ENCODE data around the gene PRPH.
"Not testable (repeated sequence)": the region's sequence is repeated elsewhere in the genome, so short reads cannot be mapped to it uniquely, and the experiment has no call there.

Gene PRPH

DNA sequence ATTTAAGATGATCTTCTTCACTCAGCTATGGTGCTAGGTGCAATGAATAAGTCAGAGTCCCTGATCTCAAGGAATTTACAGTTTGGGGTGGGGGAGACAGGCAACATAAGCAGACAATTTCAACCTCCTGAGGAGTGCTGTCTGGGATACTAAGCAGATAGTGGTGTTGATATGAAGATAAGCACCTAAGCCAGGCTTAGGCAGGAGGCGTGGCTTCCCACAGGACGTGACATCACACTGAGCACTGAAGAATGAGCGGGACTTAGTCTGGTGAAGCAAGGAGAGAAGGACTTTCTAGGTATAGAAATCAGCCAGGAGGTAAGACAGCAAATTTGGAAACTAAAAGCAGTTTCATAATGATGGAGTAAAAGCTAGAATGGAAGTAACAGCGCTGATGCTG is 6.8 kb downstream of the PRPH start:
- DNase-seq: no peak

DNA sequence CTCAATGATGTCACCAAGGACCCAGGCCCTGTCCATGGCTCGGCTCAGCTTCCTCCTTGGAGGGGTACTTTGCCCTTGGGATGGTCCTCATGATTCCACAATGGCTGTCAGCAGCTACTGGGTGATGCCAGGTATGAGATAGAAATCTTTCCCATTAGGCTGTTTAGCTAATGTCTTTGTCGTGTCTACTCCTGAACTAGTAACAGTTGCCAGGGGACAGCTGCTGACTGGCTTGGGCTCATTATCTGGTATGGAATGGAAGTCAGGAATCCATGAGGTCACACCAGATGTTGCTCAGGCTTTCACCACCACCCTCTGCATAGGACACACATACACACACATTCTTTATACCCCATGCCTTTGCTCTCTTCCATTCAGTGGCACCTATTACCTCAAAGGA is 9.2 kb downstream of the PRPH start:
- no peak for DNase-seq

GRCh38 chr12:49305762-49306510 is 11.0 kb downstream of the PRPH start:
- DNase-seq: no peak

GRCh38 chr12:49309386-49309785 is 14.4 kb downstream of the PRPH start:
- DNase-seq: no peak

DNA sequence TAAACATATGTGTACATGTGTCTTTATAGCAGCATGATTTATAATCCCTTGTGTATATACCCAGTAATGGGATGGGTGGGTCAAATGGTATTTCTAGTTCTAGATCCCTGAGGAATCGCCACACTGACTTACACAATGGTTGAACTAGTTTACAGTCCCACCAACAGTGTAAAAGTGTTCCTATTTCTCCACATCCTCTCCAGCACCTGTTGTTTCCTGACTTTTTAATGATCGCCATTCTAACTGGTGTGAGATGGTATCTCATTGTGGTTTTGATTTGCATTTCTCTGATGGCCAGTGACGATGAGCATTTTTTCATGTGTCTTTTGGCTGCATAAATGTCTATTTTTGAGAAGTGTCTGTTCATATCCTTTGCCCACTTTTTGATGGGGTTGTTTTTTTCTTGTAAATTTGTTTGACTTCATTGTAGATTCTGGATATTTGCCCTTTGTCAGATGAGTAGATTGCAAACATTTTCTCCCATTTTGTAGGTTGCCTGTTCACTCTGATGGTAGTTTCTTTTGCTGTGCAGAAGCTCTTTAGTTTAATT is 15.6 kb downstream of the PRPH start:
- not testable (repeated sequence) for DNase-seq

DNA sequence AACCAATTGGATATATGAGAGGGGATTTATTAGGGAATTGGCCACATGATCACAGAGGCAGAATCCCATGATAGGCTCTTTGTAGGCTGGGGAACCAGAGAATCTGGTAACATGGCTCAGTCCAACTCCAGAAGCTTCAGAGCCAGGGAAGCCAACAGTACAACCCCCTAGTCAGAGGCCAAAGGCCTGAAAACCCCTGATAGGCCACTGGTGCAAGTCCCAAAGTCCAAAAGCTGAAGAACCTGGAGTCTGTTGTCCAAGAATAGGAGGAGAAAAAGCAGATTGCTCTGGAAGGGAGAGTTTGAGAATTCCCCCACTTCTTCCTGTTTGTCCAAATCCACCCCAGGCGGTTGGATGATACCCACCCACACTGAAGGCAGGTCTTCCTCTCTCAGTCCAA is 19.9 kb downstream of the PRPH start:
- DNase-seq: no peak

- DNase-seq: not testable (repeated sequence)
Measured at GRCh38 chr12:49317118-49317517, 22.2 kb downstream of the PRPH start.

DNA sequence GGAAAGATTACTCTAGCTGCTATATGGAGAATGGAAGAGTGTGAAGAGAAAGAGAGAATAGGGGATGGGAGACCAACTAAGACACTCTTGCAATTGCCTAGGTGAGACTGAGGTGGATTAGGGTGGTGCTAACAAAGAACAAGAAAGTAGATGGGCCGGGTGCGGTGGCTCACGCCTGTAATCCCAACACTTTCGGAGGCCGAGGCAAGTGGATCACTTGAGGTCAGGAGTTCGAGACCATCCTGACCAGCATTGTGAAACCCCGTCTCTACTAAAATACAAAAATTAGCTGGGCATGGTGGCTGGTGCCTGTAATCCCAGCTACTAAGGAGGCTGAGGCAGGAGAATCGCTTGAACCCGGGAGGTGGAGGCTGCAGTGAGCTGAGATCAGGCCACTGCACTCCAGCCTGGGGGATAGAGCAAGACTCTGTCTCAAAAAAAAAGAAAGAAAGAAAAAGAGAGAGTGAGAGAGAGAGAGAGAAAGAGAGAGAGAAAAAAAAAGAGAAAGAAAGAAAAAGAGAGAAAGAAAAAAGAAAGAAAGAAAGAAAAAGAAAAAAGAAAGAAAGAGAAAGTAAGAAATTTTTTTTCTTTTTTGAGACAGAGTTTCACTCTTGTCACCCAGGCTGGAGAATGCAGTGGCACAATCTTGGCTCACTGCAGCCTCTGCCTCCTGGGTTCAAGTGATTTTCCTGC is 25.6 kb downstream of the PRPH start:
- DNase-seq: not testable (repeated sequence)

- DNase-seq: no peak
Measured at GRCh38 chr12:49322367-49322707, 27.4 kb downstream of the PRPH start.

- DNase-seq: peak; percentile 97
Measured at GRCh38 chr12:49322708-49323523, 28.0 kb downstream of the PRPH start, which contains the start of gene TROAP. Gene TROAP, plus strand, starts transcription at chr12:49323255. Its CDS starts 354 bp downstream, at chr12:49323609.

DNA sequence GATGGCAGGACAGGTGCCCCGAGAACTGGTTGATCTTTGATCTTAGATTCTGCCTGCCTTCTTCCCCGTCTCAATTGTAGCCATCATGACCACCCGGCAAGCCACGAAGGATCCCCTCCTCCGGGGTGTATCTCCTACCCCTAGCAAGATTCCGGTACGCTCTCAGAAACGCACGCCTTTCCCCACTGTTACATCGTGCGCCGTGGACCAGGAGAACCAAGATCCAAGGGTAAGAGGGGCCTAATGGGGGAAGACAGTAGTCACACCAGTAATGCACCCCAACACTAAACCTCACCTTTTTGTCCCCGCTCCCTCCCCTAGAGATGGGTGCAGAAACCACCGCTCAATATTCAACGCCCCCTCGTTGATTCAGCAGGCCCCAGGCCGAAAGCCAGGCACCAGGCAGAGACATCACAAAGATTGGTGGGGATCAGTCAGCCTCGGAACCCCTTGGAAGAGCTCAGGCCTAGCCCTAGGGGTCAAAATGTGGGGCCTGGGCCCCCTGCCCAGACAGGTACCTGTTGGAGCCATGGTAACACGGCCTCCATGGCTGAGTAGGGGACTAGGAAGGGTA is 28.7 kb downstream of the PRPH start:
- DNase-seq: no peak

GRCh38 chr12:49325606-49326005 is 30.7 kb downstream of the PRPH start:
- no peak for DNase-seq

DNA sequence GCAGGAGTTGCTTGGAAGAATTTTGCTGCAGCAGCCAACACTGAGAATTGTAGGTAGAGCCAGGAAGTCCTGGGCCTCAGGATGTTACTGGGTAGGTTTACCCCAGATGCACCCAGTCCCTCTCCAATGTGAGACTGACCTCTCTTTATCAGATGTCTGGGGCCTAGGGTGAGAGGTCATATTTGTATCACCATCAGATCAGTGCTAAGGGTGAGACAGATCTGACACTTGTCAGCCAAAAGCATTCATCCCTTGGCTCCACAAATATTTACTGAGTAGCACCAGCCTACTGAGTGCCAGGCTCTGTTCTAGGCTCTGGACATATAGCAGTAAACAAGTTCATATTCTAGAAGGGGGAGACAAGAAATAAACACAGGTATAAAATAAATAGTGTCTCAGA is 32.4 kb downstream of the PRPH start:
- DNase-seq: no peak

DNA sequence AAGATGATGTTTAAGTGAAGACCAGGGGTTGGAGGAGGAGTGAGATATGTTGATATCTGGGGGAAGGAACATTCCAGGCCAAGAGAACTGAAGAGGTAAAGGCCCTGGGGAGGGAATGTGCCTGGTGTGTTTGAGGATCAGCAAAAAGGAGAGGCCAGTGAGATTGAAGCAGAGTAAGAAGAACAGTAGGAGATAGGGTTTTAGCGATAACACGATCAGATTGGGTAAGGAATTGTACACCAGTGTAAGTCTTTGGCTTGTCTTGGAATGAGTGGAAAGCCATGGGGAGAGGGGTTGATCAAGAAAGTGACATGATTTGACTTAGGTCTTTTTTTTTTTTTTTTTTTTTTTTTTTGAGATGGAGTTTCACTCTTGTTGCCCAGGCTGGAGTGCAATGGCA is 32.9 kb downstream of the PRPH start:
- no peak for DNase-seq

DNA sequence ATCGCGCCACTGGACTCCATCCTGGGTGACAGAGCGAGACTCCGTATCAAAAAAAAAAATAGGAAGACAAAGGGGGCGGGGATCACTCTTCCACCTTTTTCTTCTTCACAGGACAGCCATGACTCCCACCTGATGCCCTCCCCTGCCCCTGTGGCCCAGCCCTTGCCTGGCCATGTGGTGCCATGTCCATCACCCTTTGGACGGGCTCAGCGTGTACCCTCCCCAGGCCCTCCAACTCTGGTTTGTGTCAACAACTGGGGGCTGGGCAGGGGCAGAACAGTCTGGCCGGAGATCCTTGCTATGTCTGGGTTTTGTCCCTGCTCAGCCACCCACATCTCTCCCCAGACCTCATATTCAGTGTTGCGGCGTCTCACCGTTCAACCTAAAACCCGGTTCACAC is 33.9 kb downstream of the PRPH start:
- DNase-seq: no peak

- DNase-seq: no peak
Measured at GRCh38 chr12:49330032-49330619, 35.2 kb downstream of the PRPH start.

GRCh38 chr12:49330631-49331379 is 35.9 kb downstream of the PRPH start:
- no peak for DNase-seq

- DNase-seq: peak; percentile 41
Measured at GRCh38 chr12:49331380-49332222, 36.7 kb downstream of the PRPH start.

DNA sequence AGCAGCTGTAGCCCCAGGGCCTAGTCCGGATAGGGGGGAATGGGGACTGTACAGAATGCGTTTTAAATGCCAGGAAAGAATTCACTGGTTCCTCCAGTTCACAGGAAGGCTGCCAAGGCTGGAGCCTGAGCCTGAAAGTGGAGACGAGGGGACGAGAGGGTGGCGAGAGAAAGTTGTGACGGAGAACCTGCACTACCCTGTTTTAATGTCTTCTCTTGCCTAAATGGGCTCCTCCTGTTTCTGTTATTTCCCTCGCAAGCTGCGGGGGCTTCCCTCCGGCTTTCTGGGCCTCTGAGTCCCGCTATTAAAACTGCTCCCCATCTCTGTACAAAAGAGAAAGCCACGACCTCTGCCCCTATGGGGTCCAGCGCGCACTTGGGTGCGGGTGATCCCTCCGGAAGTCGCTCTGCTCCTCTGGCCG is 37.5 kb downstream of the PRPH start:
- no peak for DNase-seq

DNA sequence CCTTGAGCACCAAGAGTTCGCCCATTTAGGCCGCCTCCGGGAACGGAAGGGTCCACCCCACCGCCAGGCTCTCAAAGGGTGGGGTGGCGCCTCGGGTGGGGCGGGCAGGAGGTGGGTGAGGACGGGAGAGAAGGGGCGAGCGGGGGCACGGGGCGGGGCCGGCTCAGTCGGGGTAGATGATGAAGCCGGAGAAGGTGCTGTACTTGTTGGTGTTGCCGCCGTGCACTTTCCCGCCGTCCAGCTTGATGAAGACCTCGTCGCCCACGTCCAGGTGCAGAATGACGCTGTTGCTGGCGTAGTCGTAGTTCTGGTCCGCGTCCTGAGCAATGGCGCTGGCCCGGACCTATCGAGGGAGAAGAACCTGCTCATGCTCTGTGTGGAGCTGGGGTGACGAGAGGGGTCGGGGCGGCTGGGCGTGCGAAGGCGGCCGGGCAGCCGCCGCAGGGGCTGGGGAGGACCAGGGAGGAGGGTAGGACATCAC is 38.0 kb downstream of the PRPH start:
- peak; percentile 34 for DNase-seq

GRCh38 chr12:49333778-49334177 is 38.8 kb downstream of the PRPH start:
- DNase-seq: not testable (repeated sequence)
